KMS-11 (cell line): ENCODE data around the gene NAT9.

Experiments
- H2AFZ ChIP-seq: fragments of 200-600 bp; sonication (generic); 2 replicates; pipeline ENCODE4 v1.6.1; 2016; ENCODE audit warnings: antibody characterized with exemption, mixed run types, low read depth
- H3K27ac ChIP-seq: fragments of 200-600 bp; sonication (generic); 2 replicates; pipeline ENCODE4 v1.6.1; 2016; ENCODE audit warnings: mild to moderate bottlenecking, mixed run types
- H3K27me3 ChIP-seq: fragments of 200-600 bp; sonication (generic); 2 replicates; pipeline ENCODE4 v1.6.1; 2017; ENCODE audit warnings: mild to moderate bottlenecking, low read depth, mixed run types, moderate library complexity; ENCODE audit not compliant: insufficient read depth
- H3K36me3 ChIP-seq: fragments of 200-600 bp; sonication (generic); 2 replicates; pipeline ENCODE4 v1.6.1; 2017; ENCODE audit warnings: mild to moderate bottlenecking, mixed run types; ENCODE audit not compliant: insufficient read depth
- H3K4me1 ChIP-seq: fragments of 200-600 bp; sonication (generic); 2 replicates; pipeline ENCODE4 v1.6.1; 2016; ENCODE audit warnings: mild to moderate bottlenecking, low read depth, mixed run types; ENCODE audit not compliant: poor library complexity, severe bottlenecking
- H3K4me2 ChIP-seq: fragments of 200-600 bp; sonication (generic); 2 replicates; pipeline ENCODE4 v1.7.0; 2016; ENCODE audit warnings: mild to moderate bottlenecking, mixed run types
- H3K4me3 ChIP-seq: fragments of 200-600 bp; sonication (generic); IDR thresholded peaks from 2 replicates; pipeline ENCODE4 v1.6.1; 2017; ENCODE audit warnings: low read depth, low read length, mixed read lengths; ENCODE audit not compliant: insufficient read depth
- H3K79me2 ChIP-seq: fragments of 200-600 bp; sonication (generic); 2 replicates; pipeline ENCODE4 v1.6.1; 2016; ENCODE audit warnings: low read depth, mixed run types; ENCODE audit not compliant: insufficient read depth
- H3K9ac ChIP-seq: fragments of 200-600 bp; sonication (generic); 2 replicates; pipeline ENCODE4 v1.6.1; 2016; ENCODE audit warnings: mild to moderate bottlenecking, mixed run types
- H4K20me1 ChIP-seq: fragments of 200-600 bp; sonication (generic); 2 replicates; pipeline ENCODE4 v1.6.1; 2016; ENCODE audit warnings: mild to moderate bottlenecking, mixed run types; ENCODE audit not compliant: insufficient read depth
- TF ChIP-seq, protein P1 (sequence below): fragments of 200-600 bp; sonication (generic); conservative IDR thresholded peaks from 2 replicates; pipeline ENCODE4 v1.6.1; 2017; ENCODE audit warnings: low read depth, mild to moderate bottlenecking, antibody characterized with exemption, low read length, moderate library complexity, mixed read lengths

The NAT9 gene

DNA sequence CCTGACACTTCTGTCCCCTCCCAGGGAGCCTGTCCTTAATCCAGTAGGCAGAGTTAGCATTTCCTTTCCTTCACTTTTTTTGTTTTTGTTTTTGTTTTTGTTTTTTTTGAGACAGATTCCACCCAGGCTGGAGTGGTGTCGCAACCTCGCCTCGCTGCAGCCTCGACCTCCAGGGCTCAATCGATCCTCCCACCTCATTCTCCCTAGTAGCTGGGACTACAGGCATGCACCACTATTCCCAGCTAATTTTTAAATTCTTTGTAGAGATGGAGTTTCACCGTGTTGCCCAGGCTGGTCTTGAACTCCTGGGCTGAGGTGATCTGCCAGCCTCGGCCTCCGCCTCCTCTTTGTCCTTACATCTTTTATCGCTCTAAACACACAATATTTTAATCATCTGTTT is 23.7 kb downstream of the NAT9 start:
- Histone ChIP-seq H3K4me3 (no peak overlapping the region), H2AFZ (no peak overlapping the region), H3K36me3 (no peaks in the 10 kb centered on the region; the same call in 1 of the 2 replicates), H3K4me1 (peaks cover 63% of the 10 kb centered on the region), H3K9ac (peak overlapping the region; percentile 89; the same call in 1 of the 2 replicates), H3K4me2 (peak overlapping the region; percentile 100), H4K20me1 (peaks cover 9% of the 10 kb centered on the region), H3K27ac (peak overlapping the region; percentile 94), H3K79me2 (peaks cover 88% of the 10 kb centered on the region), H3K27me3 (no peaks in the 10 kb centered on the region)
- TF ChIP-seq, protein P1, sequence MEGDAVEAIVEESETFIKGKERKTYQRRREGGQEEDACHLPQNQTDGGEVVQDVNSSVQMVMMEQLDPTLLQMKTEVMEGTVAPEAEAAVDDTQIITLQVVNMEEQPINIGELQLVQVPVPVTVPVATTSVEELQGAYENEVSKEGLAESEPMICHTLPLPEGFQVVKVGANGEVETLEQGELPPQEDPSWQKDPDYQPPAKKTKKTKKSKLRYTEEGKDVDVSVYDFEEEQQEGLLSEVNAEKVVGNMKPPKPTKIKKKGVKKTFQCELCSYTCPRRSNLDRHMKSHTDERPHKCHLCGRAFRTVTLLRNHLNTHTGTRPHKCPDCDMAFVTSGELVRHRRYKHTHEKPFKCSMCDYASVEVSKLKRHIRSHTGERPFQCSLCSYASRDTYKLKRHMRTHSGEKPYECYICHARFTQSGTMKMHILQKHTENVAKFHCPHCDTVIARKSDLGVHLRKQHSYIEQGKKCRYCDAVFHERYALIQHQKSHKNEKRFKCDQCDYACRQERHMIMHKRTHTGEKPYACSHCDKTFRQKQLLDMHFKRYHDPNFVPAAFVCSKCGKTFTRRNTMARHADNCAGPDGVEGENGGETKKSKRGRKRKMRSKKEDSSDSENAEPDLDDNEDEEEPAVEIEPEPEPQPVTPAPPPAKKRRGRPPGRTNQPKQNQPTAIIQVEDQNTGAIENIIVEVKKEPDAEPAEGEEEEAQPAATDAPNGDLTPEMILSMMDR = no peak

DNA sequence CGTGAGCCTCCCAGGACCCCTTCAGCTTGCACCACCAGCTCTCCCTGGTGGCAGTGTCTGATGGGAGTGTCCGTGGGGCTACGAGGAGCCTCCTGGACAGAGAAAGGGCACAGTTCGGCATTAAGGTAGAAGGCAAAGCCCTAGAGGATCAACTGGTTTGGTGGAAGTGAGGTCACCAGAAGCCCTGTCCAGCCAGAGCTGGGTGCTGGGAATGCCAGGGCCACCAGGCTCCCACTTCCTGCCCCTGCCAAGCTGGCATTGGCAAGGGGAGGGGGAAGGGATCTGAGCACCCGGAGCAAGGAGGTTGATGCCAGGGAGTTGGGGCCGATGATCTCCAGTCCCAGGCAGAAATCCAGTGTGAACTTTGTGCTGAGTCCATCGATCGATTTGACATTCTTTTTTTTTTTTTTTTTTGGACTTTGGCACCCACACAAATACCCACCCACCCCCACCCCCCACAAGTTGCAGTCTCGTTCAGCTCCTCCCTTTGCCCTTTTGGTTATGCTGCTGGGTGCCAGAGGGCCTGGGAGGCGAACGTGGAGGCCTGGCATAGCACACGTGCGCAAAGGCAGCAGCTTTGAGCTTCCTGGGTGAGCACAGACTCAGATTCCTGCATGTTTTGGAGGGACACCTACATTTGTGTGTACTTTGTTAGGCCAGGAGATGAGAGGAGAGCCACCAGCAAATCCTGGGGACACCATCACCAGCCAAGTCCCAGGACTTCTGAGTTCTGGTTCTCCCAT is 25.6 kb downstream of the NAT9 start:
- Histone ChIP-seq H3K4me3 (peak overlapping the region; percentile 30), H3K36me3 (no peaks in the 10 kb centered on the region; the same call in 1 of the 2 replicates), H3K4me1 (peaks cover 44% of the 10 kb centered on the region), H3K27ac (peak overlapping the region; percentile 94), H3K79me2 (peaks cover 69% of the 10 kb centered on the region), H3K4me2 (peak overlapping the region; percentile 100), H3K9ac (peak overlapping the region; percentile 89), H4K20me1 (peaks cover 9% of the 10 kb centered on the region), H2AFZ (no peak overlapping the region), H3K27me3 (no peaks in the 10 kb centered on the region)
- TF ChIP-seq, protein P1 = no peak

DNA sequence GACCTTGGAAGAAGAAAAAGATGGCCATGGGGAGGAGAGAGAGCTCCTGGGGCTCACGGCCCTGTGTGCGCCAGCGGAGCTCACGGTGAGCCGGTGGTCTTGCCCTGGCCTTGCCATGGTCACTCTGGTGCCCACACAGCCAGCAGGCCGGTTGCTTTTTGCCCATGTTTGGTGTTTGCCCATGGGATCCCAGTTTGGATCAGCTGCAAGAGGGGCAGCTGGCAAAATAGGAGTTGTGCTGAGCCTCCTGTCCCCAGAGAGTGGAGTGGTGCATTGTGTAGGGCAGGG is 26.2 kb downstream of the NAT9 start:
- Histone ChIP-seq H3K27me3 (no peaks in the 10 kb centered on the region), H3K4me3 (peak overlapping the region; percentile 30), H3K4me2 (peak overlapping the region; percentile 100), H2AFZ (no peak overlapping the region), H4K20me1 (peaks cover 9% of the 10 kb centered on the region), H3K79me2 (peaks cover 64% of the 10 kb centered on the region), H3K4me1 (peaks cover 43% of the 10 kb centered on the region), H3K27ac (peak overlapping the region; percentile 94), H3K36me3 (no peaks in the 10 kb centered on the region; the same call in 1 of the 2 replicates), H3K9ac (peak overlapping the region; percentile 89)
- TF ChIP-seq, protein P1 = no peak

DNA sequence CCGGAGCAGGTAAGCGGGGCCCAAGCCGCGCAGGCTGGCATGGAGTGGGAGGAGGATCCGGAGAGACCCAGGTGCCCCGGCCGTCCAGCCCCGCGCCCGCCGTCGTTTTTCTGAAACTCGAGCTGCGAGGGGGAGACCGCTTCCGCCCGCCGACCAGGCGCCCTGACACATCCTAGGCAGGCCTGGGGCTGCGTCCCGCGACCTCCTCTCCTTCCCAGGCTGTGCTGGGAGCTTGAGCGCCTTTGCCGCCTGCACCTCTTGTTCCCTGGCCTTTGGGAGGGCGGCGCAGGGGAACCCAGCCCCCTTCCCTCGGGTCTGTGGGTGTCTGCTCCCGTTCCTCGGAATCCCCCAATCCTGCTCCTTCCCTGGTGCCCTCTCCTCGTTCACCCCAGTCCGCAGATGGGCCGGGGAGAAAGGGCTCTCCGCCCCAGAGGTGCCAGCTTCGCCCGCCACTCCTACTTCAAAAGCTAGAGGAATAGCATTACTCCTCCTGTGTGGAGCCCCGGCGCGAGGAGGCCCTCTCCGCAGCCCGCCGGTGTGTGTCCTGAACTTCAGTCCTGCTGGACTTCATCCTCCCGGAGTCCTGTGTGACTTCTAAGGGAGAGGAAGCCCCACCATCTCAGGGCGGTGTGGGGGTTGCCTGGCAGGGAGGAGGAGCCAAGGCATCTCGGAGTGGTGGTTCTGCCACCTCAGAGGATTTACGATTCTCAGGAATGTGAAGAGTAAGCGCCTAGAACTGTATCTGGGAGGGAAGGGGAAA is 26.7 kb downstream of the NAT9 start:
- H3K4me2 ChIP-seq = peak overlapping the region; percentile 100
- H3K4me3 ChIP-seq = peak overlapping the region; percentile 30
- TF ChIP-seq, protein P1 = no peak
- H3K36me3 ChIP-seq = no peaks in the 10 kb centered on the region; the same call in 1 of the 2 replicates
- H3K27me3 ChIP-seq = no peaks in the 10 kb centered on the region
- peaks cover 59% of the 10 kb centered on the region for H3K79me2 ChIP-seq
- peaks cover 43% of the 10 kb centered on the region for H3K4me1 ChIP-seq
- H2AFZ ChIP-seq = no peak overlapping the region
- H3K9ac ChIP-seq = peak overlapping the region; percentile 89
- peaks cover 9% of the 10 kb centered on the region for H4K20me1 ChIP-seq
- peak overlapping the region; percentile 94 for H3K27ac ChIP-seq
